Stimulated activated CD8-positive, alpha-beta memory T cell treated with anti-CD3 and anti-CD28 coated beads, Interleukin-7, amount 100 ng/mL, for 24 hours (primary cell): ENCODE measurements around the gene PTMA.
"Not testable (repeated sequence)": the region's sequence is repeated elsewhere in the genome, so short reads cannot be mapped to it uniquely, and the experiment has no call there.

Source experiments
- DNase-seq: peaks from one replicate; pipeline ENCODE4 v3.0.0-alpha.2; 2020; ENCODE audit warnings: low read depth

The PTMA gene

DNA sequence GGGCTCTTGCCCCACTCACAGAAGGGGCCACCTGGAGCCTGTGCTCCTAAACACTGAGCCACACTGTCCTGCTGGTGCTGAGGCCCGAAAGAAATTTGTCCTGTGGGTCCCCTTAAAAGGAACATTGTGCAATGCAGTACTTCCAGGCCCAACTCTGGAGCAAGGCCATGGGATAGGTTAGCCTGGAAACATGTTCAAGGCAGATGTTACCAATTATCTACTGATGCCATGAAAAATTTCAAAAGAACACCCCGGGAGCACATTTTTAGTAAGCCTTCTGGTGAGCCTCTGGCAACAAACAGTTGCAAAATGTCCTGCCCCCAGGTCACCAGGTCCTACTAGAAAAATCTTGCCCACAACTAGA is 12.3 kb upstream of the PTMA start:
- no peak for DNase-seq

DNA sequence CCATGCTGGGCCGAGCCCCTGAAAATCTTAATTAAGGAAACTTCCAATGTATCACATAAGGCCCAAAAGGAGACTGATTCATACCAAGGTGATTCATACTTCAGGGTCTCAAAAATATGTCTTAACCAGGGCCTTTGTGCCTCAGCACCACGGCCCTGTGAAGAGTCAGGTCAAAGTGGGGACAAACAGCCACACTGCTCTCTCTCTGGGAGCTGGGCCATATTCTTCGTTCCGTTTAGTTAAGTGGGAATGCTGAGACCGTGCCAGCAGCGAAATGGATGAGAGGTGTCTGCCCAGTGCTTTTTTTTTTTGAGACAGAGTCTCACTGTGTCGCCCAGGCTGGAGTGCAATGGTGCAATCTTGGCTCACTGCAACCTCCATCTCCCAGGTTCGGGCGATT is 9.3 kb upstream of the PTMA start:
- no peak for DNase-seq

DNA sequence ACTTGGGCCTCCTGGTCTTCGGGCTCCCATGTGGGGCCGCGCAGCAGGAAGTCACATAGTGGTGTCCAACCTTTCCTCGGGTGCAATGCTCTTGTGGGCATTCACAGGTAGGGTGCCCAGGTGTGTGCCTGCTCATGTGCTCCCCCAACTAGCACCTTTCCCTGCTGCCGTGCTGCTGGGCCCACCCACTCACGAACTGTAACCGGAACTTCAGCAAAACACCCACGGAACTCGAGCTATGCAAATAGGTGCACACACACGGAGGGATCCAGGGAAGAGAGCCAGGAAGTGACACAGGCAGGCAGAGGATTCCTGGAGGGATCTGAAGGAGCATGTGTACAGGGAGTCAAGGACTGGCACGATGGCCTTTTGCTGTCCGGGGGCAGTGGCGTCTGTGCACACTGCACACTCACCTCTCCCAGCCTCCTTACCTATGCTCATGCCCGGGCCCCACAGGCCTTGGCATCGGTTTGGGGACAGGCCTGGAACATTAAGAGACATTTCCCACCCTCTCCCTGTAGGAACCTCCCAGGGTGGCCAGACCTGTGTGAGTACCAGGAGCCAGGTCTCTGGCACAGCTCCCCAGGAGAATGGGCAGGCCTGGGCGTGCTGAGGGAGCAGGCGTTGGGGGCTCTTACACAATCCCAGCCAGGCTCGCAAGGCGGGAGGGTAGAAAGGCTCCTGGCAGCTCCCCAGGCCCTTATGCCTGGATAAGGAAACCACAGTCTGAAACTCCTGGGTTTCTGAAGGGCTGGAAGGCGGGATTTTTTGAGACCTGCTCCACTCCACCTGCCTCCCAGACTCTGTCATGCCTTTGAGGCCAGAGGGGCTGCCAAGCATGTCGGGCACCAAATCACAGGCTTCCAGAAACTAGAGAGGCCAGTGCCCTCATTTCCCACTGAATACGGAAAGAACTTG is 6.6 kb upstream of the PTMA start:
- no peak for DNase-seq

DNA sequence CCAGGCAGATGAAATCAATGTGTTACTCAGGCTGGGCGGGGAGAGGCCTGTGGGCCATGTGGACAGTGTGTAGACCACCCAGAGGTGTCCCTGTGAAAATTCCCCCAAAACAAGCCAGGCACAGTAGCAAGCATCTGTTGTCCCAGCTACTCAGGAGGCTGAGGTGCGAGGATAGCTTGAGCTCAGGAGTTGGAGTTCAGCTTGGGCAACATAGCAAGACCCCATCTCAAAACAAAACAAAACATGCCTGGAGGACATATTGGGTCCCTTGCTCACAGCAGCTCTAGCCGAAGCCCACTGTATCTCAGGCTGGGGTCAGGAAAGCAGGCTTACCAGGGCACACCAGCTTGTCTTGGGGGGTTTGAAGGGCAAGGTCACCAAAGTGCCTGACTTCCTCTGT is 4.3 kb upstream of the PTMA start:
- no peak for DNase-seq

DNA sequence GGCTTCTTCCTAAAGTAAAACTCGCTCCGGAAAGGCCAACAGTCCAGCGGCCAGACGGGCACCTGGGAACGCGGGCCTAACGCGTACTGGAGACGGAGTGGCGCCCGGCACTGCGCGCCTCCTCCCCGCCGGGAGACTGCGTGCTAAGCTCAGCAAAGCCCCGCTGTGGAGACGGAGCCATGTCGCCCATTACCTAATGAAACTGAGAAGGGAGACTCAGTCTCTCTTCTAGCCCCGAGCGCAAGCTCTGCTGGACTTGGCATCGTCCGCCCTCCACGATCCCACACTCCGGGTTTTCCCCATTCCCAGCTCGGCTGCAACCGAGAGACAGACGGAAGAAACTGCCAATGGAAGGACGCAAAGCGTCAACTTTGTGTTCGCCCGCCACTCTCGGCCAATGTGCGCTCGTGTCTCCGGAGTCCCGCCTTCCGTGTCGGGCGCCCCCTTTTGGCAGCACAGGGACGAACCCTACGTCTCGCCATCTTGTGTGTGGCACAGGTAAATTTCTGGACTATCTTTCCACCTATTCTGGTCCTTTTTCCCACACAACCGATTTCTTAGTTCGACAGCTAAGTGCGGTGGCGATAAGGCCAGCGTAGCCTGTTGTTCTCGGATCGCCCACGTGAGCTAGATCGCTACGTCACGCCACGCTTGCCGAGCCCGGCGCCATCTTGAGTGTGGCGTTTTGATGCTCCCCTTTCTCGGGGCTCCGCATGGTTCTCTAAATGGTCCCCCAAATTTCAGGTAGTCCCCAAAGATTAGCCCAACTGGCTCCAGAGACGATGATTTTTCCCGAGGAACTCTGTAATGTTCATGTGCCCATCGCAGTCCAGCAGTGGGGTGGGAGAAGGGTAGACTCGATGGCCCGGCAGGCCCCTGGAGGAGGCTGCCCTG is 1.3 kb upstream of the PTMA start:
- DNase-seq = peak; percentile 93

- no peak for DNase-seq
Observed at GRCh38 chr2:231707625-231707926, 749 bp upstream of the PTMA start.

DNA sequence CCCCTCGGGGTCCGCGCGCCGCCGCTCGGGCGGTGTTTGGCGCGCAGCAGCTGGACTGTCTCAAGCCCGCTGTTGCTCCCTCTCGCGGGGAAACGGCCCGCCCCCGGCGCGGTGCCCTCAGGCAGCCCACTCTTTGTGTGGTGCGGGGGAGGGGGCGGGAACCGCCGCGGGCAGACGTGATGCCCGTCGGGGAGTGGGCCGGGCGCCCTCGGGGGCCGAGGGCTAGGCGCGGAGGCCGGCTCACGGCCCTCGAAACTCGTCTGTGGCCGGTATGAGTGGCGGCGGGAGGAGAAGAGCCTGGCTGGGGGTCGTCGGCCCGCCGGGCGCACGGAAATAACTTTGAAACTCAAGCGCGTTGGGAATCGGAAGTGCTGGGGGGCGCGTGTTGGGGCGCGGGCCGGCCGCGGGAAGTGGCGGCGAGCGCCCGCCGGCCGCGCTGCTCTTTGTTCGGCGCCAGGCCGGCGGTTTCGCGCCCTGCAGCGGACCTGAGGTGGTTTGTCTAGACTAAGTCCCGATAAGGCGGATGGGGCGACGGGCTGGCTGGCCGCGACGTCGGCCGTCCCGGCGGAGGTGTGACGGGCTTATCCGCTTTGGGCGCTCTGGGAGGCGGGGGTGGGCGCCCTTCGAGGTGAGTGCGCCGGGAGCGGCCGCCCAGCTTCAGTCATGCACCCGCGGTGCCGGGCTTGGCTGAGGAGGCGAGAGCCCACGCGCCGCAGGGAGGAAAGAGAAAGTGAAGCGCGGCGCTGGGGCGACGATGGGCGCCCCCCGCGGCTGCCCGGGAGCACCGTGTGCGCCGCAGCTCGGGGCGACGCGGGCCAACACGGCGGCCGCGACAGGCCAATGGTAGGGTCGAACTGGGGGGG is 679 bp downstream of the PTMA start:
- no peak for DNase-seq

- DNase-seq = no peak
Observed at GRCh38 chr2:231709636-231709980, 1.3 kb downstream of the PTMA start.

- DNase-seq = peak; percentile 72
Observed at GRCh38 chr2:231709981-231710798, 1.9 kb downstream of the PTMA start.

DNA sequence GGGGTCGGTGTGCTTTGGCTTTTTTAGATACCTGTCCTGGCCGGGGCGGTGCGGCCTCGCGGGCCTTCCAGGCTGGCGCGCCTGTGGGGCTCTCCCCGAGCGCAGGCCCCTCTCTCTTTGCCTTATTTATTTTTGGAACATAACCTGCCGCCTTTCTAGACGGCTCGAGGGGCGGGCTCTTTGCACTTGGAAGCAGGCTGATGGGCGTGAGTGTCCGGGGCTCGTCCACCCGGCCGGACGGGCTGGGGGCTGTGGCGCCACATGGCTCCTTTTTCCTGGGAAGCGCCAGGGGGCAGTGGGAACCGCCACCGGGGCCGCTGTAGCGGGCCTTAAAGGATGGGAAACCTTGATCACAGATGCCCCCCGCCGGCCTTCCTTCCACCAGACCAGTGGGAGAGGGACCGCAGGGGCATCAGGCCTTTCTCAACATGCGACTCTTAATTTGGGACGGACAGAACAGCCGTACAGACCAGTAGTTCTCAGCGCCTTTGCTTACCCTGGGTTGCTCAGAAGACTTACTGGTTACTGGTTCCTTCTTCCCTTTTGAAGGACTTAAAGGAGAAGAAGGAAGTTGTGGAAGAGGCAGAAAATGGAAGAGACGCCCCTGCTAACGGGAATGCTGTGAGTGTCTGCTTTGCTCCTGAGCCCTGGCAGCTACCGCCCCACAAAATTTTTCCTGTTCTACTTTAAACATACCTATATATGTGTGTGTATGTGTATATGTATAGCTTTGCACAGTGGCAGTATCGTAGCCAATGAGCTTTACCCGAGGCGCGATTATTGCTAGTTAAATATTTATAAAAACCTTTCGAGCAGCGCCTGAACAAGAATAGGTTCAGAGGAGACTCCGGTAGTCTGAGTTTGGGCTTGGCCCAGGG is 2.7 kb downstream of the PTMA start:
- no peak for DNase-seq

DNA sequence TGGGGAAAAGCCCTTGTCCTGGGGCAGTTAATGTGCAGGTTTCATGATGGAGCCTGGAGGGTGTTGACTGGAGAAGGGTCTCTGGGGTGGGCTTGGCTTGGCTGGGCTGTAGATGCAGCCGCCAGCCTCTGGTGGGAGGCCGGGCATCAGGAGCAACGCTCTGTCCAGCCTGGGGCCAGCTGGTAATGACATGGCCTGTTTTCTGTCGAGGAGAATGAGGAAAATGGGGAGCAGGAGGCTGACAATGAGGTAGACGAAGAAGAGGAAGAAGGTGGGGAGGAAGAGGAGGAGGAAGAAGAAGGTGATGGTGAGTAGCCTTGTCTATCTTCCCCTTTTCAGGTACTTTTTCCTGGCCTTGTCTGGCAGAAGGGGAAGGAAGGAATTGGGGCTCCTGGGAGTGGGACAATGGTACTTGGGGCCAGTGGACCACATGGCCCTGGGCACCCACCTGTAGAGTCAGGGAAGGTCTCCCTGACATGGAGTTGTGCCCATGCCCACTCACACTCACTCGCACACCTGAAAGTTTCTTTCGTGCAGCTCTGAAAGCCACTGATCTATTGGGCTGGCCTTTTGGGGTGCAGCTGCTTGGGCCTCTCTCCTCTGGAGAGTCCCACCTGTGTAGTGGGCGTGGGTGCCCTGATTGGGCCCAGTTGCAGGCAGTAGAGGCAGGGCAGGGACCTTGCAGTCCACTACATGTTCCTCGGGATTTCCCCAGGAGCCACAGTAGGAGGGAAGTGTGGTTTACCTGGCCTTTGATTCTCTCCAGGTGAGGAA is 3.5 kb downstream of the PTMA start:
- no peak for DNase-seq

- DNase-seq = not testable (repeated sequence)
Observed at GRCh38 chr2:231712451-231713021, 4.2 kb downstream of the PTMA start.

GRCh38 chr2:231713406-231713729 is 5.0 kb downstream of the PTMA start:
- not testable (repeated sequence) for DNase-seq

- peak; percentile 80 for DNase-seq
Observed at GRCh38 chr2:231713730-231714638, 5.7 kb downstream of the PTMA start.

DNA sequence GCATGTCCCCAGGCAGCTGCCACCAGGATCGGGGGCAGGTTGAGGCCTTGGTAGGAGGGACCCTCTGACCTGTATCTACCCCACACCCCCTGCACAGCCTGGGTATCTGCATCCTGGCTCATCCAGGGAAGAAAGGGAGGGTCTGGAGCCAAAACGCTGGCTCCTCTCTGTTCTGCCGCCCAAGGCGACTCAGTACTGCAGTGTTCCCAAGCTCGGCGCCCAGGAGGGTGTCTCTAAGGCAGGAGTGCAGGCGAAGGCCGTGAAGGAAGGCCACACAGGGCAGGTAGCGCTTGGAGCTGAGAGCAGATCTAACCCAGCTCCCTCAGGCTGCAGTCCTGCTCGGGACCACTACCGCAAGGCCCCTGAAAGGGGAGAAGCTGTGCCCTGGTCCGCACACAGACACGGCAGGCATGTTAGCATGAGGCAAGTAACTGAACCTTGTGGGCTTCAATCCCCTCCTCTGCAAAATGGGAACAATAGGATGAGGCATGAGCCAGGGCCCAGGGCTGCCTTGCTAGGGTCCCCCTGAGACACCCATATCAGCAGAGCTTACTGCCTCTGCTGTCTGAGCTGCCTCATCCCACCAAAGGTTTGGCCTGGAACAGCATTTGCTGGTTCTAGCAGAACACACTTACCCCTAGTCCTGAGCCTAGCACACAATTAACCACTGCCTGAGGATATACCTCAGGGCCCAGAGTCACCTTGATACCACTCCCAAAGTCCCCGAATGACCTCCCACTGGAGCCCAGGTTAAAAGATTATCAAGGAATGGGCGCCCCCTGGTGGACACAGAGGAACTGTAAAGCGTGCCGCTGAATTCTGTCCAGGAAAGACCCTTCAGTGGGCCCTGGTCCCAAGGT is 6.5 kb downstream of the PTMA start:
- DNase-seq = peak; percentile 76

GRCh38 chr2:231715499-231715837 is 7.1 kb downstream of the PTMA start:
- no peak for DNase-seq

GRCh38 chr2:231715988-231716616 is 7.8 kb downstream of the PTMA start:
- DNase-seq = no peak
